ENCODE data around the gene ADGRD1.
"Not testable (repeated sequence)": the region's sequence is repeated elsewhere in the genome, so short reads cannot be mapped to it uniquely, and the experiment has no call there.

ADGRD1 gene

DNA sequence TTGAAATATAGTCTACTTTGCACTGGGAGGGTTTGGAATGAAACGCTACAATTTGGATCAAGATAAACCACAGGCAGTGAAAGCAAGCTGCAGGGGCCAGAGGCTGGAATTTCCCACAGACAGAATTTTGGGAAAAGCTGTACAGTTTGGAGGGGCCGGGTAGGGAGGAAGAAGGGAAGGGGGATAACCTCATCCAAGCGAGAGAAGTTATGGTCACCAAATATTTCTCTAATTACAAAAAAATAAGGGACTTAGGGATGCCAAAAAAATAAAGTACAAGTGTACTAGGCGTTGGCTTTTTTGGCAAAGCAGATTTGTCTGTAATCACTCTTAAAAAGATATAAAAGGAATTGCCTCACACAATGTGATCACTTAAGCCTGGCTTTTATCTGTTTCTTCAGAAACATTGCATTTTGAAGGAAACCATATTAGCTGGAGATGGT, 31.2 kb upstream of the ADGRD1 start:
- Histone ChIP-seq H3K27me3 (ENCODE audit: control insufficient read depth, insufficient read depth, low read length) (no peaks in the 10 kb centered on the region), H3K36me3 (ENCODE audit: control insufficient read depth, low read depth, low read length) (no peaks in the 10 kb centered on the region), H3K27ac (ENCODE audit: low read length) (no peak overlapping the region), H3K9me3 (ENCODE audit: control insufficient read depth, low read depth, low read length) (no peaks in the 10 kb centered on the region), H3K4me3 (ENCODE audit: low read length) (no peak overlapping the region), H3K4me1 (ENCODE audit: control insufficient read depth, low read depth, low read length) (no peaks in the 10 kb centered on the region), H3K9ac (ENCODE audit: low read length) (no peak overlapping the region)

DNA sequence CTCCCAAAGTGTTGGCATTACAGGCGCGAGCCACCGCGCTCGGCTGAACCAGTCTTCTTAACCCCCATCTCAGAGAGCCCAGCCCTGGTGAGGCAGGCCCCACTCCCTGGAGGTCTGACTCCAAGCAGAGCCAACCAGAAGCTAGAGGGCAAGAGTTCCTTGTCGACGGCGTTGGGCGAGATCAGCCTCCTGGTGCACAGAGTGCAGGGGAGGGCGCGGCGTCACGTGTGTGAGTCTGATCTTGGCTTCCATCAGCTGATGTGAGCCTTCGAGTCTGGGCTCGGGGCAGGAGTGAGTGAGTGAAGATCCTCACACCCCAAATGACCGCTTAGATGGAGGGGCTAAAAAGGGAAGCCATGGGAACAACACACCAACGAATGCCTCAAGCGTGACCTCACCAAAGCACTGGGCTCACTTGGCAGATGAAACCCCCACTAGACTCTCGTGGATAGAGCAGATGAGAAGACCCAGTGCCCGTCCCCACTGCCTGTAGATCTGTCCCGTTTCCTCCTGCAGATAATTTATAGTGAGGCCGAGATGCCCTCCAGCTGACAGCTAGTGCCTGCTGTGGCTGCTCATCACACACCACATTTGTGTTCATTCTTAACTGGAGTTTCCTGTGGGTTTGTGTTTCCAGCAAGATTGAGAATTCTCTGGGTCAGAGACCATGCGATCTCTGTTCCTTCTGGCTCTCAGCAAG, 28.6 kb upstream of the ADGRD1 start:
- Histone ChIP-seq H3K27ac (ENCODE audit: low read length) (no peak overlapping the region), H3K4me3 (ENCODE audit: low read length) (no peak overlapping the region), H3K9me3 (ENCODE audit: control insufficient read depth, low read depth, low read length) (no peaks in the 10 kb centered on the region), H3K36me3 (ENCODE audit: control insufficient read depth, low read depth, low read length) (no peaks in the 10 kb centered on the region), H3K4me1 (ENCODE audit: control insufficient read depth, low read depth, low read length) (no peaks in the 10 kb centered on the region), H3K27me3 (ENCODE audit: control insufficient read depth, insufficient read depth, low read length) (no peaks in the 10 kb centered on the region), H3K9ac (ENCODE audit: low read length) (no peak overlapping the region)

DNA sequence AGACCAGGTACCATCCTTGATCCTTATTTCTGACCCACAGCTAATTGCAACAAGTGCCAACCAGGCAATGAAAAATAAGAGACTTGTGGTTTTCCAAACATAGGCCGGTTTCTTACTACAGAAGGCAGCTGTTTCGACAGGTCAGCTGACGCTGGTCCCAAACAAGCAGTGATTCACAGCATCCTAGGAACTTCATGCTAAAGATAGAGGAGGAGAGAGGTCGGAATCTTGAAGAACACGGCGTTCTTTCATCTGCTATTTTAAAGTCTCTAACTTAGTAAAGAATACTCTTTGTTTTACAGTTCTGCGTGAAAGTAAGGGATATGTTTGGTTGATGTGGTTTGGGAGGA, 28.1 kb upstream of the ADGRD1 start:
- Histone ChIP-seq H3K9ac (ENCODE audit: low read length) (no peak overlapping the region), H3K4me3 (ENCODE audit: low read length) (no peak overlapping the region), H3K9me3 (ENCODE audit: control insufficient read depth, low read depth, low read length) (no peaks in the 10 kb centered on the region), H3K36me3 (ENCODE audit: control insufficient read depth, low read depth, low read length) (no peaks in the 10 kb centered on the region), H3K4me1 (ENCODE audit: control insufficient read depth, low read depth, low read length) (no peaks in the 10 kb centered on the region), H3K27ac (ENCODE audit: low read length) (no peak overlapping the region), H3K27me3 (ENCODE audit: control insufficient read depth, insufficient read depth, low read length) (no peaks in the 10 kb centered on the region)

- Histone ChIP-seq H3K4me1 (ENCODE audit: control insufficient read depth, low read depth, low read length) (no peaks in the 10 kb centered on the region), H3K9ac (ENCODE audit: low read length) (no peak overlapping the region), H3K27me3 (ENCODE audit: control insufficient read depth, insufficient read depth, low read length) (no peaks in the 10 kb centered on the region), H3K9me3 (ENCODE audit: control insufficient read depth, low read depth, low read length) (no peaks in the 10 kb centered on the region), H3K4me3 (ENCODE audit: low read length) (no peak overlapping the region), H3K36me3 (ENCODE audit: control insufficient read depth, low read depth, low read length) (no peaks in the 10 kb centered on the region), H3K27ac (ENCODE audit: low read length) (no peak overlapping the region)
These were observed 24.3 kb upstream of the ADGRD1 start for GRCh38 chr12:130929363-130929762.

DNA sequence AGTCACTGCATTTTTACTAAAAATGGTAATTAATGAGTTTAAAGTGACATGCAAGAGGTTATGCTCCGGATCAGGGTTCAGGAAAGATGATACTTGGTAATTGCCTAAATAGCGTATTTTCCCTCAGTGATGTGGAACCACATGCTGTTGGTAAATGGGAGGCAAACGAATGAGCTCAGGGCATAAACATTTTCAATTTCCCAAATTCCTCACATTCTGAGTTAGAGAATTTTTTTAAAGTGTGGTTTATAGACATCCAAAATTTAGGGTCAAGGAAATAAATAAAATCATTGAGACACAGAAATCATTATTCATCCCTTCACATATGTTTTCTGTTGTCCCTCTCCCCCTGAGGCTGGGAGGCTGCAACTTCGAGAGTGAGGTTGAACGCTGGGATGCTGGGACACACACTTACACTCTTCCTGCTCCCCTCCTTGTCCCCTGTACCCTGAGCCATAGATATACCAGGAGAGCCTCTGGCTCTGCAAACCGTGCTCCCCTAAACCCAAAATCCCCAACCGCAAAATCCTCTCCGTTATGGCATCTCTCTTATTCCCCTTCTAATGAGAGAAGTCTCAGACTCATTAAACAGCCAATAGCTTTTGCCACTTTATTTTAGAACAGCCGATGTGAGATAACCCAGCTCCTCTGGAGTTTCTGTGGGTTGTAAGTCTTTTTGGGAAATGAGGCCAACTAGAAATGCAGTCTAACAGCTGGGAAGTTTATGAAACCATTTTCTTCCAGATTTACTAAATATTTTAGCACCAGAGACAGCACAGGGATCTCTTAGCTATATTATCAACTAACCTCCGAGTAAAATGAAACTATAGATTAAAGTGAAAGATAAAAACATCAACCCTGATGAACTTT, 21.4 kb upstream of the ADGRD1 start:
- Histone ChIP-seq H3K27me3 (ENCODE audit: control insufficient read depth, insufficient read depth, low read length) (no peaks in the 10 kb centered on the region), H3K27ac (ENCODE audit: low read length) (no peak overlapping the region), H3K4me3 (ENCODE audit: low read length) (no peak overlapping the region), H3K36me3 (ENCODE audit: control insufficient read depth, low read depth, low read length) (no peaks in the 10 kb centered on the region), H3K4me1 (ENCODE audit: control insufficient read depth, low read depth, low read length) (no peaks in the 10 kb centered on the region), H3K9ac (ENCODE audit: low read length) (no peak overlapping the region), H3K9me3 (ENCODE audit: control insufficient read depth, low read depth, low read length) (no peaks in the 10 kb centered on the region)

DNA sequence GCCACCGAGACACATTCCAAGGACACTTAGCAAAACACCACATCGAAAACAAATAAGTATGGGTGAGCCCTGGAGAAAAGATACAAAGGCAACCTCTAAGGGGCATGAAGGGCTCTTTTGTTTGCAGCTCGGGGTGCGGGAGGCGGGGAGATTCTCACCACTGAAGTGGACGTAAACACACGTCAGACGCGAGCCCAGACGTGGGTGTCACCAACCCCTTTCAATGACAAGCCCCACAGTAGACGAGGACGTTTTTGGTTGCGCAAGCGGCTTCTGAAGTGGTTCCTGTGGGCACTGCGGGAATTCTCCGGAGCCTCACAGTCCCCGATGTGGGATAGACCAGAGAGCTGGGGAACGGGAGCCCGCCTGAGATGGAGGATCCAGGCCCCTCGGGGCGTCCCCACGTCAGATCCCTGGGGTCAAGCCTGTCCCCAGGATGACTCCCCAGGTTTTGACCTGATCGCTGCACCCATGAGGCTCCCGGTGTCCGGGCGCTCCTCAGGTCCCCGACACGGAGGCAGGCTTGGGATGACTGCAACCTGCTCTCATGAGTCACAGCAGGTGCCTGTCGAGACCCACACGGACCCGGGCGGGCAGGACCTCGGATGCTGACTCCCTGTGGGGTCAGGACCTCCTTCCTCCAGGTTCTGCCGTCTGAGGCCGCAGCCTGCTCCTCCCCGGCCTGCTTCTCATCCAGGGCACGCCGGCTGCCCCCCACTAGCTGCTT, 20.3 kb upstream of the ADGRD1 start:
- no peak overlapping the region for H3K9ac ChIP-seq (ENCODE audit: low read length)
- no peaks in the 10 kb centered on the region for H3K27me3 ChIP-seq (ENCODE audit: control insufficient read depth, insufficient read depth, low read length)
- no peak overlapping the region for H3K4me3 ChIP-seq (ENCODE audit: low read length)
- H3K36me3 ChIP-seq (ENCODE audit: control insufficient read depth, low read depth, low read length): no peaks in the 10 kb centered on the region
- no peaks in the 10 kb centered on the region for H3K9me3 ChIP-seq (ENCODE audit: control insufficient read depth, low read depth, low read length)
- H3K4me1 ChIP-seq (ENCODE audit: control insufficient read depth, low read depth, low read length): no peaks in the 10 kb centered on the region
- H3K27ac ChIP-seq (ENCODE audit: low read length): no peak overlapping the region

DNA sequence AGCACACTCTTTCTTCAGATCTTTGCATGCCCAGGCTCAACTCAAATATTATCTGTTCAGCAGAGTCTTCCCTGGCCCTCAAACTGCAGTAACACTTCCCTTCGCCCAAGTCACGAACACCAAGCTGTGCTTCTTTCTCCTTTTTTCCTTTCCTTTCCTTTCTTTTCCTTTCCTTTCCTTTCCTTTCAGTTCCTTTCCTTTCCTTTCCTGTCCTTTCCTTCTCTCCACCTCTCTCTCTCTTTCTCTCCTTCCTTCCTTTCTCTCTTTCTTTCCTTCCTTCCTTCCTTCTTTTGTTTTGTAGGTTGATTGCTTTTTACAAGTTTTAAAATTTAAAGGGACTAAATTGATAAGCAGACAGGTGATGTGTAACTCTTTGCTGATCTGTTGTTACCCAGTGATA, 19.0 kb upstream of the ADGRD1 start:
- Histone ChIP-seq H3K9me3 (ENCODE audit: control insufficient read depth, low read depth, low read length) (no peaks in the 10 kb centered on the region), H3K9ac (ENCODE audit: low read length) (no peak overlapping the region), H3K36me3 (ENCODE audit: control insufficient read depth, low read depth, low read length) (no peaks in the 10 kb centered on the region), H3K27ac (ENCODE audit: low read length) (no peak overlapping the region), H3K4me1 (ENCODE audit: control insufficient read depth, low read depth, low read length) (no peaks in the 10 kb centered on the region), H3K27me3 (ENCODE audit: control insufficient read depth, insufficient read depth, low read length) (no peaks in the 10 kb centered on the region), H3K4me3 (ENCODE audit: low read length) (no peak overlapping the region)

DNA sequence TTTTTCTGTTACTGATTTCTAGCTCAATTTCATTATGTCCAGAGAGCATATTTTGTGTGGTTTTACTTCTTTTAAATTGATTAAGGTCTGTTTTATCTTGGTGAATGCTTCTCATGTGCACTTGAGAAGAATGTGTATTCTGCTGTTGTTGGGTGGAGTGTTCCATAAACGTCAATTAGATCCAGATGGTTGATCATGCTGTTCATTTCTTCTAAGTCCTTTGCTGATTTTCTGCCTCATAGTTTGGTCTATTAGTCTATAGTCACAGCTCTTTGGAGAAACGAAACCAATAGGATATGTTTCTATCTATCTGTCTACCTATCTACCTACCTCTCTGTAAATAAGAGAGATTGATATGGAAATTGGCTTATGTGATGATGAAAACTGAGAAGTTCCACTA, 17.1 kb upstream of the ADGRD1 start:
- H3K4me3 ChIP-seq (ENCODE audit: low read length): no peak overlapping the region
- H3K36me3 ChIP-seq (ENCODE audit: control insufficient read depth, low read depth, low read length): no peaks in the 10 kb centered on the region
- no peaks in the 10 kb centered on the region for H3K27me3 ChIP-seq (ENCODE audit: control insufficient read depth, insufficient read depth, low read length)
- no peaks in the 10 kb centered on the region for H3K4me1 ChIP-seq (ENCODE audit: control insufficient read depth, low read depth, low read length)
- H3K9me3 ChIP-seq (ENCODE audit: control insufficient read depth, low read depth, low read length): no peaks in the 10 kb centered on the region
- no peak overlapping the region for H3K27ac ChIP-seq (ENCODE audit: low read length)
- H3K9ac ChIP-seq (ENCODE audit: low read length): no peak overlapping the region

DNA sequence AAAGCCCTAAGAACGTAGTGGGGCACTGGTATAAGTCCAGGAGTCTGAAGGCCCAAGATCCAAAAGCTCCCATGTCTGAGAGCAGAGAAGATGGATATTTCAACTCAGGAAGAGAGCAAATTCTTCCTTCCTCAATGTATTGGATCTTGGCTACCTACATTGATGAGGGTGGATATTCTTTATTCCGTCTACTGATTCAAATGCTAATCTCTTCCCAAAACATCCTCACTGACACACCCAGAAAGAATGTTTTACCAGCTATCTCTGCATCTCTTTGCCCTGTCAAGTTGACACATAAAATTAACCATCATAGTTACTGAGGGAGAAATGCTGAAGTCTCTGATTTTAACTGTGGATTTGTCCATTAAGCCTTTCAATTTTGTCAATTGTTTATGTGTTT, 16.6 kb upstream of the ADGRD1 start:
- H3K27ac ChIP-seq (ENCODE audit: low read length): no peak overlapping the region
- no peaks in the 10 kb centered on the region for H3K9me3 ChIP-seq (ENCODE audit: control insufficient read depth, low read depth, low read length)
- H3K4me3 ChIP-seq (ENCODE audit: low read length): no peak overlapping the region
- no peaks in the 10 kb centered on the region for H3K27me3 ChIP-seq (ENCODE audit: control insufficient read depth, insufficient read depth, low read length)
- no peaks in the 10 kb centered on the region for H3K4me1 ChIP-seq (ENCODE audit: control insufficient read depth, low read depth, low read length)
- no peak overlapping the region for H3K9ac ChIP-seq (ENCODE audit: low read length)
- no peaks in the 10 kb centered on the region for H3K36me3 ChIP-seq (ENCODE audit: control insufficient read depth, low read depth, low read length)

- H3K36me3 ChIP-seq (ENCODE audit: control insufficient read depth, low read depth, low read length); H3K4me1 ChIP-seq (ENCODE audit: control insufficient read depth, low read depth, low read length); H3K4me3 ChIP-seq (ENCODE audit: low read length); H3K9me3 ChIP-seq (ENCODE audit: control insufficient read depth, low read depth, low read length); H3K9ac ChIP-seq (ENCODE audit: low read length); H3K27ac ChIP-seq (ENCODE audit: low read length); H3K27me3 ChIP-seq (ENCODE audit: control insufficient read depth, insufficient read depth, low read length): not testable (repeated sequence)
These were observed 16.2 kb upstream of the ADGRD1 start for GRCh38 chr12:130937546-130937945.

DNA sequence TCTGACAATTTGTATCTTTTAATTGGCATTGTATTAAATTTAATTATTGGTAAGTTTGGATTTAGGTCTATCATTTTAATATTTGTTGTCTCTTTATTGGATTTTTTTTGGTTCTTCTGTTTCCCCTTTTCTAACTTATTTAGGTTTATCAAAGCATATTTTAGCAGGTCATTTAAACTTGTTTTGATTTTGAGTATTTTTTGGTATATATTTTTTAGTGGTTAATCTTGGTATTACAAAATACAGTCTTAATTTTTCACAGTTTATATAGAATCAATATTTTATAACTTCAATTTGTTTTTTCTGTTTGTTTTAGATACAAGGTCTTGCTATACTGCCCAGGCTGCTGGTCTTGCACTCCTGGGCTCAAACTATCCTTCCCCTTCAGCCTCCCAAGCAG, 15.5 kb upstream of the ADGRD1 start:
- Histone ChIP-seq H3K9me3 (ENCODE audit: control insufficient read depth, low read depth, low read length) (no peaks in the 10 kb centered on the region), H3K4me3 (ENCODE audit: low read length) (no peak overlapping the region), H3K9ac (ENCODE audit: low read length) (no peak overlapping the region), H3K36me3 (ENCODE audit: control insufficient read depth, low read depth, low read length) (no peaks in the 10 kb centered on the region), H3K4me1 (ENCODE audit: control insufficient read depth, low read depth, low read length) (no peaks in the 10 kb centered on the region), H3K27me3 (ENCODE audit: control insufficient read depth, insufficient read depth, low read length) (no peaks in the 10 kb centered on the region), H3K27ac (ENCODE audit: low read length) (no peak overlapping the region)
